Endodermal cell (in vitro differentiated cells): ENCODE measurements around the gene JADE2. TPM values are rescaled to one million over a fixed set of nuclear protein-coding genes. Genes with fewer than 3 reads are reported as not detected.

Experiments used
- DNase-seq: peaks from one replicate; pipeline ENCODE4 v3.0.0-alpha.2; 2017
- H3K27ac ChIP-seq: 2 replicates; pipeline ENCODE4 v1.5.1; 2013; ENCODE audit warnings: mild to moderate bottlenecking, low read depth, low read length, moderate library complexity
- H3K27me3 ChIP-seq: 2 replicates; pipeline ENCODE4 v1.6.1; 2013; ENCODE audit warnings: mild to moderate bottlenecking, low read length, moderate library complexity; ENCODE audit not compliant: insufficient read depth, control insufficient read depth, poor library complexity, severe bottlenecking
- H3K36me3 ChIP-seq: 2 replicates; pipeline ENCODE4 v1.7.0; 2013; ENCODE audit warnings: mild to moderate bottlenecking, low read length, moderate library complexity; ENCODE audit not compliant: control insufficient read depth, insufficient read depth
- H3K4me1 ChIP-seq: one replicate; pipeline ENCODE4 v1.7.0; 2013; ENCODE audit warnings: low read length; ENCODE audit not compliant: control insufficient read depth, insufficient read depth
- H3K4me3 ChIP-seq: 2 replicates; pipeline ENCODE4 v1.5.1; 2013; ENCODE audit warnings: mild to moderate bottlenecking, low read length, moderate library complexity
- H3K9ac ChIP-seq: 2 replicates; pipeline ENCODE4 v1.6.1; 2013; ENCODE audit warnings: mild to moderate bottlenecking, low read length, moderate library complexity; ENCODE audit not compliant: poor library complexity, severe bottlenecking; ENCODE audit errors: extremely low read depth
- H3K9me3 ChIP-seq: 2 replicates; pipeline ENCODE4 v1.6.1; 2013; ENCODE audit warnings: mild to moderate bottlenecking, low read length, moderate library complexity; ENCODE audit not compliant: control insufficient read depth
- H3K27ac Mint-ChIP-seq: 2 replicates; pipeline ENCODE4 v1.8.0; 2020; ENCODE audit warnings: mixed read lengths
- H3K27me3 Mint-ChIP-seq: 2 replicates; pipeline ENCODE4 v1.8.0; 2021; ENCODE audit warnings: mild to moderate bottlenecking, mixed read lengths; ENCODE audit not compliant: insufficient read depth
- H3K36me3 Mint-ChIP-seq: 2 replicates; pipeline ENCODE4 v1.8.0; 2020; ENCODE audit warnings: low read depth, mixed read lengths
- H3K4me1 Mint-ChIP-seq: 2 replicates; pipeline ENCODE4 v1.8.0; 2020; ENCODE audit warnings: mixed read lengths
- H3K4me3 Mint-ChIP-seq: 2 replicates; pipeline ENCODE4 v1.8.0; 2020; ENCODE audit warnings: mild to moderate bottlenecking, moderate library complexity, mixed read lengths
- H3K9me3 Mint-ChIP-seq: 2 replicates; pipeline ENCODE4 v1.8.0; 2020; ENCODE audit warnings: mild to moderate bottlenecking, mixed read lengths
- WGBS, 2 experiments: methylation state at CpG; one replicate each; pipeline versions ENCODE4 v1.1.5 to v1.1.7; 2013; ENCODE audit warnings: missing lambda C conversion rate in 2 of 2, mixed read lengths in 1 of 2; ENCODE audit not compliant: insufficient coverage in 1 of 2, insufficient read length in 1 of 2; 5-methylcytosine and 5-hydroxymethylcytosine counted together
- total RNA-seq, 2 donors: library from RNA; stranded (reverse); fragmentation: NEBNext Ultra II Directional in 1 of 2; extraction: Animal tissue kit (Norgen Biotek cat#: 25700) in 1 of 2; gene quantifications; 2 replicates in 1 of 2; 3 replicates in 1 of 2; pipeline ENCODE4 v1.2.1, GENCODE V29; 2021
- TF ChIP-seq, protein P1 (sequence below): fragments of 200-600 bp; sonication (generic); conservative IDR thresholded peaks from 2 replicates; pipeline ENCODE4 v1.5.0; 2021; ENCODE audit warnings: antibody characterized with exemption, mild to moderate bottlenecking

Gene JADE2
- total RNA-seq, 2 donors from 2014 or later: 33.9 to 51.9 TPM

DNA sequence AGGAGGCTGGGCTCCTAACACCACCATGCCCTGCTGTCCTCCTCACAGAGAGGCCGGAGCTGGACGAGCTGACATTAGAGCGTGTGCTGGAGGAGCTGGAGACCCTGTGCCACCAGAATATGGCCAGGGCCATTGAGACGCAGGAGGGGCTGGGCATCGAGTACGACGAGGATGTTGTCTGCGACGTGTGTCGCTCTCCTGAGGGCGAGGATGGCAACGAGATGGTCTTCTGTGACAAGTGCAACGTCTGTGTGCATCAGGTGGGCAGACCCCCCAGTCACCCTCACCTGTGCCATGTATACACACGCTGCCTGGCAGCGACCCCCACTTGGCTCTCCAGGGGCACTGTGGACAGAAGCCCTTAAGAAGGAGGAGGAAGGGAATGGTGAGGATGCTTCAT is 35.2 kb downstream of the JADE2 start:
- no peaks in the 10 kb centered on the region for H3K9me3 ChIP-seq
- DNase-seq: no peak
- Mint-ChIP-seq H3K36me3 (peaks cover 59% of the 10 kb centered on the region), H3K27ac (no peak overlapping the region), H3K4me3 (no peak overlapping the region), H3K27me3 (no peaks in the 10 kb centered on the region), H3K9me3 (no peaks in the 10 kb centered on the region), H3K4me1 (no peaks in the 10 kb centered on the region)
- H3K27ac ChIP-seq: no peak overlapping the region
- H3K36me3 ChIP-seq: peaks cover 34% of the 10 kb centered on the region
- H3K4me1 ChIP-seq: no peaks in the 10 kb centered on the region
- H3K9ac ChIP-seq: no peak overlapping the region
- H3K4me3 ChIP-seq: no peak overlapping the region
- no peaks in the 10 kb centered on the region for H3K27me3 ChIP-seq
- 94% methylated on average over 9 to 15 of the region's 15 CpGs for WGBS, 2 experiments
- TF ChIP-seq, protein P1, sequence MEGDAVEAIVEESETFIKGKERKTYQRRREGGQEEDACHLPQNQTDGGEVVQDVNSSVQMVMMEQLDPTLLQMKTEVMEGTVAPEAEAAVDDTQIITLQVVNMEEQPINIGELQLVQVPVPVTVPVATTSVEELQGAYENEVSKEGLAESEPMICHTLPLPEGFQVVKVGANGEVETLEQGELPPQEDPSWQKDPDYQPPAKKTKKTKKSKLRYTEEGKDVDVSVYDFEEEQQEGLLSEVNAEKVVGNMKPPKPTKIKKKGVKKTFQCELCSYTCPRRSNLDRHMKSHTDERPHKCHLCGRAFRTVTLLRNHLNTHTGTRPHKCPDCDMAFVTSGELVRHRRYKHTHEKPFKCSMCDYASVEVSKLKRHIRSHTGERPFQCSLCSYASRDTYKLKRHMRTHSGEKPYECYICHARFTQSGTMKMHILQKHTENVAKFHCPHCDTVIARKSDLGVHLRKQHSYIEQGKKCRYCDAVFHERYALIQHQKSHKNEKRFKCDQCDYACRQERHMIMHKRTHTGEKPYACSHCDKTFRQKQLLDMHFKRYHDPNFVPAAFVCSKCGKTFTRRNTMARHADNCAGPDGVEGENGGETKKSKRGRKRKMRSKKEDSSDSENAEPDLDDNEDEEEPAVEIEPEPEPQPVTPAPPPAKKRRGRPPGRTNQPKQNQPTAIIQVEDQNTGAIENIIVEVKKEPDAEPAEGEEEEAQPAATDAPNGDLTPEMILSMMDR: no peak

DNA sequence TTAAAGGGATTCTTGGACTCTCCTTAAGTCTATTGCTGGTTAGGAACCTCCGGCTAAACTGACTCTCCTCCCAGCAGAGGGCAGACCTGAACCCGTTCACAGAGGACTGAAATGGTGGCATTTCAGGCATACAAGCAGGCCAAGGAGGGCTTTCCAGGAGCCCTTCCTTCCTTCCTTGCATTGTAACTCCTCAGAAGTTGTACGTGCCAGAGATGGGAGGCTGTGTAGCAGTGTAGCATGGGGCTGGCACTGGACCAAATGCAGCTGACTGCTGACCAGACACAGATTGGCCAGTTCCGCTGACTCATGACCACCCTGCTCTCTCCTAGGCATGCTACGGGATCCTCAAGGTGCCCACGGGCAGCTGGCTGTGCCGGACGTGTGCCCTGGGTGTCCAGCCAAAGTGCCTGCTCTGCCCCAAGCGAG is 36.4 kb downstream of the JADE2 start:
- H3K27me3 Mint-ChIP-seq: no peaks in the 10 kb centered on the region
- Histone ChIP-seq H3K27ac (no peak overlapping the region), H3K9me3 (no peaks in the 10 kb centered on the region), H3K4me3 (no peak overlapping the region), H3K36me3 (peaks cover 31% of the 10 kb centered on the region), H3K4me1 (no peaks in the 10 kb centered on the region), H3K9ac (no peak overlapping the region), H3K27me3 (no peaks in the 10 kb centered on the region)
- H3K4me3 Mint-ChIP-seq: no peak overlapping the region
- no peaks in the 10 kb centered on the region for H3K4me1 Mint-ChIP-seq
- H3K36me3 Mint-ChIP-seq: peaks cover 60% of the 10 kb centered on the region
- H3K27ac Mint-ChIP-seq: peak overlapping the region; percentile 85
- H3K9me3 Mint-ChIP-seq: no peaks in the 10 kb centered on the region
- TF ChIP-seq, protein P1: peak; percentile 74
- 83 to 87% methylated on average over 8 to 9 of the region's 9 CpGs for WGBS, 2 experiments
- peak; percentile 84 for DNase-seq

DNA sequence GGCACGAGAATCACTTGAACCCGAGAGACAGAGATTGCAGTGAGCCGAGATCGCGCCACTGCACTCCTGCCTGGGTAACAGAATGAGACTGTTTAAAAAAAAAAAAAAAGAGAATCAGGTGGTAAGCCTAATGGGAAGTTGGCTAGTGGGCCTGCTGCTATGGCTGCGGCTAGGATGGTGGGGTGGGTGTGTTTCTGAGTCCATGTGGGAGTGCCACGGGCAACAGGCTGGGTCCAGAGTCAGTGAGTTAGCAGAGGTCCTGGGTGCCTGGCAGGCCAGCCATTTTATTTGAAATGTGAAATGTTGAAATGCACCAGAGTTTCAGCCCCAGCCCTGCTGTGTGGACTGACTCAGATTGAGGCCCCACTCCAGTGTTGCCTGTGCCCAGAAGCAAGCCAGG is 37.8 kb downstream of the JADE2 start:
- H3K27me3 Mint-ChIP-seq: no peaks in the 10 kb centered on the region
- H3K27ac ChIP-seq: no peak overlapping the region
- H3K4me3 Mint-ChIP-seq: no peak overlapping the region
- H3K4me1 Mint-ChIP-seq: no peaks in the 10 kb centered on the region
- H3K36me3 ChIP-seq: peaks cover 37% of the 10 kb centered on the region
- no peak for DNase-seq
- H3K4me1 ChIP-seq: no peaks in the 10 kb centered on the region
- no peaks in the 10 kb centered on the region for H3K27me3 ChIP-seq
- no peaks in the 10 kb centered on the region for H3K9me3 Mint-ChIP-seq
- TF ChIP-seq, protein P1: no peak
- H3K9me3 ChIP-seq: no peaks in the 10 kb centered on the region
- no peak overlapping the region for H3K27ac Mint-ChIP-seq
- peaks cover 62% of the 10 kb centered on the region for H3K36me3 Mint-ChIP-seq
- H3K4me3 ChIP-seq: no peak overlapping the region
- 89 to 93% methylated on average over 7 of the region's 7 CpGs for WGBS, 2 experiments
- no peak overlapping the region for H3K9ac ChIP-seq
